Suprapubic skin (tissue), 4 donors: ENCODE results near the gene FLT3LG. TPM values are rescaled to one million over a fixed set of nuclear protein-coding genes. Genes with fewer than 3 reads are reported as not detected.

Source experiments
- DNase-seq, 2 donors: peaks; one replicate each; pipeline ENCODE4 v3.0.0-alpha.2; 2019; ENCODE audit warnings: low spot score in 2 of 2
- H3K27ac ChIP-seq: fragments of 200-600 bp; sonication (generic); one replicate; pipeline ENCODE4 v1.5.1; 2019
- H3K27me3 ChIP-seq: fragments of 200-600 bp; sonication (generic); one replicate; pipeline ENCODE4 v1.5.1; 2019
- H3K36me3 ChIP-seq: fragments of 200-600 bp; sonication (generic); one replicate; pipeline ENCODE4 v1.5.1; 2019
- H3K4me1 ChIP-seq: fragments of 200-600 bp; sonication (generic); one replicate; pipeline ENCODE4 v1.5.1; 2019
- H3K4me3 ChIP-seq: fragments of 200-600 bp; sonication (generic); one replicate; pipeline ENCODE4 v1.5.1; 2019; ENCODE audit warnings: mild to moderate bottlenecking
- H3K9me3 ChIP-seq: fragments of 200-600 bp; sonication (generic); one replicate; pipeline ENCODE4 v1.5.1; 2019
- CTCF ChIP-seq, 2 donors: fragments of 200-600 bp in 1 of 2; fragments of 450-650 bp in 1 of 2; sonication (generic) in 1 of 2; IDR thresholded peaks; one replicate each; pipeline ENCODE4 v1.5.1; 2016 to 2019; ENCODE audit warnings: antibody characterized with exemption in 2 of 2, mild to moderate bottlenecking in 1 of 2, moderate library complexity in 1 of 2
- EP300 ChIP-seq: sonication (generic); formaldehyde crosslinking; IDR thresholded peaks from one replicate; pipeline ENCODE4 v1.6.1; 2017; ENCODE audit warnings: antibody characterized with exemption
- POLR2A ChIP-seq, 2 donors: fragments of 450-650 bp; IDR thresholded peaks; one replicate each; pipeline ENCODE4 v1.6.1; 2017; ENCODE audit warnings: antibody characterized with exemption in 2 of 2, mild to moderate bottlenecking in 2 of 2, moderate library complexity in 2 of 2
- POLR2AphosphoS5 ChIP-seq, 3 donors: sonication (generic); formaldehyde crosslinking; IDR thresholded peaks; one replicate each; pipeline ENCODE4 v1.6.1; 2017; ENCODE audit warnings: antibody characterized with exemption in 3 of 3
- WGBS: methylation state at CpG from one replicate; pipeline ENCODE4 v1.1.5; 2018; 5-methylcytosine and 5-hydroxymethylcytosine counted together
- total RNA-seq, 4 donors: library from RNA; depleted of rRNA; stranded (reverse); fragments of >200 nt; gene quantifications; one replicate each; pipeline ENCODE4 v1.1.0, GENCODE V29; 2016

FLT3LG gene
- total RNA-seq, 4 donors from 2014 or later, result 1.2 to 4.9 (median 4.4) TPM

- peak overlapping the region; percentile 89 for H3K4me3 ChIP-seq
These were observed 15.7 kb downstream of the FLT3LG start for GRCh38 chr19:49489601-49490167.

GRCh38 chr19:49490287-49491029 lies 16.4 kb downstream of the FLT3LG start:
- WGBS, result 95% methylated on average over 23 of the region's 27 CpGs
- H3K36me3 ChIP-seq, result peaks cover 38% of the 10 kb centered on the region

More at GRCh38 chr19:49489601-49490167, 15.7 kb downstream of the FLT3LG start:
- peak overlapping the region; percentile 92 for H3K27ac ChIP-seq
- no peak for DNase-seq
- TF ChIP-seq CTCF (IDR thresholded peaks at IDR 0.05) (no peak), EP300 (no peak), POLR2A (IDR thresholded peaks at IDR 0.05) (no peak), POLR2AphosphoS5 (IDR thresholded peaks at IDR 0.05) (no peak)
- no peaks in the 10 kb centered on the region for H3K27me3 ChIP-seq
- H3K4me1 ChIP-seq, result peaks cover 30% of the 10 kb centered on the region
- no peaks in the 10 kb centered on the region for H3K9me3 ChIP-seq
- 66% methylated on average over 13 of the region's 15 CpGs for WGBS
- peaks cover 38% of the 10 kb centered on the region for H3K36me3 ChIP-seq

GRCh38 chr19:49491030-49491803 lies 17.2 kb downstream of the FLT3LG start:
- no peak for TF ChIP-seq EP300
- TF ChIP-seq CTCF (IDR thresholded peaks at IDR 0.05), result no peak
- no peak for TF ChIP-seq POLR2AphosphoS5 (IDR thresholded peaks at IDR 0.05)
- no peak for TF ChIP-seq POLR2A (IDR thresholded peaks at IDR 0.05)
- Histone ChIP-seq H3K4me1 (peaks cover 36% of the 10 kb centered on the region), H3K36me3 (peaks cover 38% of the 10 kb centered on the region), H3K4me3 (no peak overlapping the region), H3K27ac (no peak overlapping the region), H3K27me3 (no peaks in the 10 kb centered on the region), H3K9me3 (no peaks in the 10 kb centered on the region)
- 72% methylated on average over 16 of the region's 17 CpGs for WGBS
- no peak for DNase-seq

More at GRCh38 chr19:49490287-49491029, 16.4 kb downstream of the FLT3LG start:
- DNase-seq, result no peak
- H3K4me3 ChIP-seq, result peak overlapping the region; percentile 89
- no peaks in the 10 kb centered on the region for H3K9me3 ChIP-seq
- H3K27ac ChIP-seq, result peak overlapping the region; percentile 92
- H3K27me3 ChIP-seq, result no peaks in the 10 kb centered on the region
- no peak for TF ChIP-seq CTCF (IDR thresholded peaks at IDR 0.05)
- no peak for TF ChIP-seq POLR2A (IDR thresholded peaks at IDR 0.05)
- no peak for TF ChIP-seq EP300
- TF ChIP-seq POLR2AphosphoS5 (IDR thresholded peaks at IDR 0.05), result no peak
- peaks cover 34% of the 10 kb centered on the region for H3K4me1 ChIP-seq

- DNase-seq, result no peak
- H3K4me1 ChIP-seq, result peaks cover 36% of the 10 kb centered on the region
- TF ChIP-seq CTCF (IDR thresholded peaks at IDR 0.05) (no peak), EP300 (no peak), POLR2A (IDR thresholded peaks at IDR 0.05) (no peak), POLR2AphosphoS5 (IDR thresholded peaks at IDR 0.05) (no peak)
- no peak overlapping the region for H3K4me3 ChIP-seq
- H3K9me3 ChIP-seq, result no peaks in the 10 kb centered on the region
- H3K36me3 ChIP-seq, result peaks cover 38% of the 10 kb centered on the region
- H3K27me3 ChIP-seq, result no peaks in the 10 kb centered on the region
- 63% methylated on average over 7 of the region's 7 CpGs for WGBS
- no peak overlapping the region for H3K27ac ChIP-seq
These were observed 18.0 kb downstream of the FLT3LG start for GRCh38 chr19:49491804-49492572.
